Measurements from ENCODE around the gene CMIP.

DNA sequence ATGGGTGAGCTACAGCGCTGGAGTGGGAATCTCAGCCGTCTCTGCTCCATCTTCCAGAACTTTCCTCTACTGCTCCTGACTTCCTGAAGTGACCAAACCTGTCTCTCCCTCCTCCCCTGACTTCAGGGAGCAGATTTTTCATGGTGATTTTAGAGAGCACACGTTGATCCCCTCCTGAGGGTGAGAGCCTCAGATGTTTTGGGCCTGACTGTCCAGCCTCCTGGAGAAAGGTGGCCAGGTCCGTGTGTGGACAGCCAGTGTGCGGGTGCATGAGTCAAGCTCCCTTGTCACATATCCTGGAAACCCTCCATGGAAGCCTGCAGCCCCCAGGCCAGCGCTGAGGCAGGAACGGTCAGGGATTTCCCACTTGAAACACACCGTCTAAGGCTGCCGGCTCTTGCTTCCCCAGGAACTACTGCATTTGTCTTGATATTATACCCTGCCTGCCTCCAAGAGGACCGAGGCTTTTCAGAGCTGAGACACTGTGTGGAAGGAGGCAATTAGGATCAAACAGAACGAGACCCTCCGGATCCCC, 143.1 kb downstream of the CMIP start:
- TF ChIP-seq GATA2 (IDR thresholded peaks at IDR 0.05; ENCODE audit: low read depth, low read length) (no peak), GATA3 (IDR thresholded peaks at IDR 0.05; ENCODE audit: low read depth, low read length) (no peak)

Measured in SH-SY5Y (cell line).